Tibial nerve (tissue), 4 donors: Measurements from ENCODE around the gene PHLPP1.

Experiments
- EP300 ChIP-seq, 2 donors: sonication (generic); formaldehyde crosslinking; IDR thresholded peaks; one replicate each; pipeline ENCODE4 v1.6.1; 2017; ENCODE audit warnings: antibody characterized with exemption in 2 of 2, mild to moderate bottlenecking in 1 of 2
- TF ChIP-seq, protein P1 (sequence below), 5 experiments: fragments of 200-600 bp in 3 of 5; fragments of 450-650 bp in 2 of 5; sonication (generic) in 3 of 5; IDR thresholded peaks; one replicate each; pipeline ENCODE4 v1.5.1; 2016 to 2019; ENCODE audit warnings: antibody characterized with exemption in 5 of 5, mild to moderate bottlenecking in 3 of 5, moderate library complexity in 2 of 5

DNA sequence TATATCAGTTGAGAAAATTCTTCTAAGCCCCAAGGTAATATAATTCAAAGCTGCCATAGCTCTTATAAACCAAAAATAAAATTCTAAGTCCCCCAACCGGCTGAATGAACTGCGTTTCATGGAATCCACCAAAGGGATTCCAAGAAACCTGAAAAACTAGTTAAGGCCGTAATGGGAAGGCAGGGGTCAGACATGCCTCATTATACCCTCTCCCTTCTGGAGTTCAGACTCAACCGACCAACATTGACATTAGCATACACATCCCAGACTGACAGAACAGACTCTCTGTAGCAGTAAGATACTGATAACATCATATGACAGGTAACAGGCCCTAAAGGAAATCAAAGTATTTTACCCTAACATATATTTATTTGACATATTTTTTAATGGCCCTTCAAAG lies 31.4 kb upstream of the PHLPP1 start:
- TF ChIP-seq, protein P1, sequence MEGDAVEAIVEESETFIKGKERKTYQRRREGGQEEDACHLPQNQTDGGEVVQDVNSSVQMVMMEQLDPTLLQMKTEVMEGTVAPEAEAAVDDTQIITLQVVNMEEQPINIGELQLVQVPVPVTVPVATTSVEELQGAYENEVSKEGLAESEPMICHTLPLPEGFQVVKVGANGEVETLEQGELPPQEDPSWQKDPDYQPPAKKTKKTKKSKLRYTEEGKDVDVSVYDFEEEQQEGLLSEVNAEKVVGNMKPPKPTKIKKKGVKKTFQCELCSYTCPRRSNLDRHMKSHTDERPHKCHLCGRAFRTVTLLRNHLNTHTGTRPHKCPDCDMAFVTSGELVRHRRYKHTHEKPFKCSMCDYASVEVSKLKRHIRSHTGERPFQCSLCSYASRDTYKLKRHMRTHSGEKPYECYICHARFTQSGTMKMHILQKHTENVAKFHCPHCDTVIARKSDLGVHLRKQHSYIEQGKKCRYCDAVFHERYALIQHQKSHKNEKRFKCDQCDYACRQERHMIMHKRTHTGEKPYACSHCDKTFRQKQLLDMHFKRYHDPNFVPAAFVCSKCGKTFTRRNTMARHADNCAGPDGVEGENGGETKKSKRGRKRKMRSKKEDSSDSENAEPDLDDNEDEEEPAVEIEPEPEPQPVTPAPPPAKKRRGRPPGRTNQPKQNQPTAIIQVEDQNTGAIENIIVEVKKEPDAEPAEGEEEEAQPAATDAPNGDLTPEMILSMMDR (IDR thresholded peaks at IDR 0.05), result no peak
- TF ChIP-seq EP300 (IDR thresholded peaks at IDR 0.05), result no peak
